ENCODE measurements around the gene FETUB.

DNA sequence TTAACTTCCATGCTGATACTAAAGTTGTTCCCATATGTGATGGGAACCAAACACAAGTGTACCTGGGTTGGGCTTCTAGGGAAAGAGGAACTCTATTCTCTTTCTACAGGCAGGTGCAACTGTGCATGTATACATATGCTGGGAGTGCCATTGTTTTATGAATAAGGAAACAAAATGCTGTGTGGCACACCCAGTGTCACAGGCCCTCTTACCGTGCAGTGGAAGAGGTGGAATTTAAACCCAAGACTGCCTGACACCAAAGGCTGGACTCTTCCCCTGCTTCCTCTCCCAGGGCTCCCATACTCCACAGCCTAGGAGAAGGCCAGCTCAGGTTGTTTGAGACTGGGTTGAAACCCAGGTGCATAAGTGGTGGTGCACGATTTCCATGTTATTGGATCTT, 1.9 kb upstream of the FETUB start:
- TF ChIP-seq, protein P1, sequence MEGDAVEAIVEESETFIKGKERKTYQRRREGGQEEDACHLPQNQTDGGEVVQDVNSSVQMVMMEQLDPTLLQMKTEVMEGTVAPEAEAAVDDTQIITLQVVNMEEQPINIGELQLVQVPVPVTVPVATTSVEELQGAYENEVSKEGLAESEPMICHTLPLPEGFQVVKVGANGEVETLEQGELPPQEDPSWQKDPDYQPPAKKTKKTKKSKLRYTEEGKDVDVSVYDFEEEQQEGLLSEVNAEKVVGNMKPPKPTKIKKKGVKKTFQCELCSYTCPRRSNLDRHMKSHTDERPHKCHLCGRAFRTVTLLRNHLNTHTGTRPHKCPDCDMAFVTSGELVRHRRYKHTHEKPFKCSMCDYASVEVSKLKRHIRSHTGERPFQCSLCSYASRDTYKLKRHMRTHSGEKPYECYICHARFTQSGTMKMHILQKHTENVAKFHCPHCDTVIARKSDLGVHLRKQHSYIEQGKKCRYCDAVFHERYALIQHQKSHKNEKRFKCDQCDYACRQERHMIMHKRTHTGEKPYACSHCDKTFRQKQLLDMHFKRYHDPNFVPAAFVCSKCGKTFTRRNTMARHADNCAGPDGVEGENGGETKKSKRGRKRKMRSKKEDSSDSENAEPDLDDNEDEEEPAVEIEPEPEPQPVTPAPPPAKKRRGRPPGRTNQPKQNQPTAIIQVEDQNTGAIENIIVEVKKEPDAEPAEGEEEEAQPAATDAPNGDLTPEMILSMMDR (IDR thresholded peaks at IDR 0.05), result no peak
- TF ChIP-seq POLR2A (IDR thresholded peaks at IDR 0.05), result no peak

Data from thyroid gland (tissue), 4 donors.